Psoas muscle (tissue), 8 donors: ENCODE measurements around the gene MARCHF5. TPM values are rescaled to one million over a fixed set of nuclear protein-coding genes. Genes with fewer than 3 reads are reported as not detected.

ENCODE experiments used
- ATAC-seq, 4 donors: fragments of 200-7000 bp; cut with Tn5 transposase; one replicate each; pipeline ENCODE4 v1.9.1; 2020; ENCODE audit warnings: moderate library complexity in 3 of 4, mild to moderate bottlenecking in 2 of 4
- DNase-seq, 2 donors: peaks; one replicate each; pipeline ENCODE4 v3.0.0-alpha.2; 2020
- H3K27ac ChIP-seq: fragments of 200-600 bp; one replicate; pipeline ENCODE4 v1.8.0; 2022
- H3K27me3 ChIP-seq, 3 donors: fragments of 200-600 bp in 1 of 3; one replicate each; pipeline versions ENCODE4 v1.6.1 to v1.8.0; 2013 to 2022; ENCODE audit warnings: low read length in 2 of 3, mild to moderate bottlenecking in 2 of 3, moderate library complexity in 1 of 3; ENCODE audit not compliant: insufficient read depth in 3 of 3
- H3K36me3 ChIP-seq, 2 donors: fragments of 200-600 bp in 1 of 2; one replicate each; pipeline versions ENCODE4 v1.6.1 to v1.8.0; 2013 to 2022; ENCODE audit warnings: low read depth in 1 of 2, mild to moderate bottlenecking in 1 of 2, moderate library complexity in 1 of 2; ENCODE audit not compliant: insufficient read depth in 1 of 2
- H3K4me1 ChIP-seq: fragments of 200-600 bp; one replicate; pipeline ENCODE4 v1.8.0; 2022
- H3K4me3 ChIP-seq: fragments of 200-600 bp; one replicate; pipeline ENCODE4 v1.8.0; 2022; ENCODE audit warnings: mild to moderate bottlenecking
- H3K9me3 ChIP-seq: fragments of 200-600 bp; one replicate; pipeline ENCODE4 v1.8.0; 2022
- WGBS, 3 donors: extraction: QIAGEN DNeasy Blood & Tissue Kit; methylation state at CpG; one replicate each; pipeline versions ENCODE4 v1.1.6 to v1.1.7; 2013; 5-methylcytosine and 5-hydroxymethylcytosine counted together
- intact Hi-C, 2 donors: fragments of 100-400 bp; cut with DNase I; formaldehyde crosslinking; loops; one replicate each; pipeline versions ENCODE4 v1.11.0 to v1.14.2; 2022
- polyA plus RNA-seq, 3 donors: library from polyadenylated mRNA; stranded (reverse); fragments of 200-250 nt; gene quantifications; one replicate each; pipeline ENCODE4 v1.2.3, GENCODE V29; 2013
- total RNA-seq, 4 donors: library from RNA; stranded (reverse); fragmentation: NEBNext Ultra II Directional in 2 of 4; extraction: Animal tissue kit (Norgen Biotek cat#: 25700) in 2 of 4; gene quantifications; one replicate each; pipeline versions ENCODE4 v1.2.1 to v1.2.4, GENCODE V29; 2021 to 2023
- TF ChIP-seq, protein P1 (sequence below): fragments of 200-600 bp; IDR thresholded peaks from one replicate; pipeline ENCODE4 v1.8.0; 2022; ENCODE audit warnings: antibody characterized with exemption
- donor health status: healthy with polysubstance abuse.
- donor health status: DM: no; HTN: no; CAD: no; lungs with moderate emphysema.
- donor health status: Bipolar disorder and iron deficiency.
- donor health status: healthy.
- donor health status: DM: yes; HTN: yes; CAD: no.
- donor health status: DM: no; HTN: no; CAD: no.
- donor health status: DM: no; HTN: no; CAD: no.
- donor health status: DM: yes; HTN: yes; CAD: no.

The MARCHF5 gene
- total and polyA plus RNA-seq, 7 donors = 28.3 to 64.9 (median 31.7) TPM

DNA sequence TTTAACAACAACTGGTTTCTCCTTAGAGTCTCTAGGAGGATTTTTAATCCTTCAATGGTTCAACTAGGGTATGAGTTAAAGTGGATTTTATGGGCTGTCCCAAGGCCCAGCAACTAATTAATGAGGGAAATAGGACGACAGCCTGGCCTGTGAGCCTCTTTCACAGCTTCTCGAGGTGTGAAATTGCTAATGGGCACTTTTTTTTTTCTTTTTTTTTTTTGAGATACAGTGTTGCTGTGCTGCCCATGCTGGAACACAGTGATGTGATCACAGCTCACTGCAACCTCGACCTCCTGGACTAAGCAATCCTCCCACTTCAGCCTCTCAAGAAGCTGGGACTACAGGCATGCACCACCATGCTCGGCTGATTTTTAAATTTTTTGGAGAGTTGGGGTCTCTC, 87.0 kb downstream of the MARCHF5 start:
- 50 to 57% (median 55%) methylated on average over 4 of the region's 4 CpGs for WGBS, 3 donors
- intact Hi-C loops = no loop called here
- no peaks in the 10 kb centered on the region for H3K9me3 ChIP-seq
- H3K27ac ChIP-seq = no peak overlapping the region
- no peaks in the 10 kb centered on the region for H3K4me1 ChIP-seq
- H3K27me3 ChIP-seq = no peaks in the 10 kb centered on the region
- H3K36me3 ChIP-seq = no peaks in the 10 kb centered on the region
- TF ChIP-seq, protein P1, sequence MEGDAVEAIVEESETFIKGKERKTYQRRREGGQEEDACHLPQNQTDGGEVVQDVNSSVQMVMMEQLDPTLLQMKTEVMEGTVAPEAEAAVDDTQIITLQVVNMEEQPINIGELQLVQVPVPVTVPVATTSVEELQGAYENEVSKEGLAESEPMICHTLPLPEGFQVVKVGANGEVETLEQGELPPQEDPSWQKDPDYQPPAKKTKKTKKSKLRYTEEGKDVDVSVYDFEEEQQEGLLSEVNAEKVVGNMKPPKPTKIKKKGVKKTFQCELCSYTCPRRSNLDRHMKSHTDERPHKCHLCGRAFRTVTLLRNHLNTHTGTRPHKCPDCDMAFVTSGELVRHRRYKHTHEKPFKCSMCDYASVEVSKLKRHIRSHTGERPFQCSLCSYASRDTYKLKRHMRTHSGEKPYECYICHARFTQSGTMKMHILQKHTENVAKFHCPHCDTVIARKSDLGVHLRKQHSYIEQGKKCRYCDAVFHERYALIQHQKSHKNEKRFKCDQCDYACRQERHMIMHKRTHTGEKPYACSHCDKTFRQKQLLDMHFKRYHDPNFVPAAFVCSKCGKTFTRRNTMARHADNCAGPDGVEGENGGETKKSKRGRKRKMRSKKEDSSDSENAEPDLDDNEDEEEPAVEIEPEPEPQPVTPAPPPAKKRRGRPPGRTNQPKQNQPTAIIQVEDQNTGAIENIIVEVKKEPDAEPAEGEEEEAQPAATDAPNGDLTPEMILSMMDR = no peak
- ATAC-seq = no peak
- no peak for DNase-seq
- H3K4me3 ChIP-seq = no peak overlapping the region

DNA sequence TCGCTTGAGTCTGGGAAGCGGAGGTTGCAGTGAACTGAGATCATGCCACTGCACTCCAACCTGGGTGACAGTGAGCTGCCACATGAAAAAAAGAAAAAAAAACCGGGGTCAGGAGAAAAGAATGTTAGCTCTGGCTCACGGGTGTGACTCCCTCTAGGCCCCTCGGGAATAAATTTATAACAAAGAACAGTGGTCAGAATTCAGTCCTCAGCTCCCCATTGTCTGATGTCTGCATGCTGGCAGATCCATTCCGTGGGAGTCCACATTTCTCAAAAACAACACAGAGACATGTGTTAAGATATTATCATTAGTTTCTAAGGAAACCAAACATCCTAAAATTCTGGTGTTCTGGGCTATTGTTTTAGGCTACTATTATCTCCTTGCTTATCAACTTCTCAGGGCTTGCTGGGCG, 90.6 kb downstream of the MARCHF5 start:
- H3K36me3 ChIP-seq = no peaks in the 10 kb centered on the region
- H3K4me1 ChIP-seq = no peaks in the 10 kb centered on the region
- DNase-seq (no peak), ATAC-seq (no peak)
- WGBS, 3 donors = 53 to 57% (median 56%) methylated on average over 7 of the region's 7 CpGs
- no peaks in the 10 kb centered on the region for H3K27me3 ChIP-seq
- H3K27ac ChIP-seq = no peak overlapping the region
- intact Hi-C loops = no loop called here
- no peaks in the 10 kb centered on the region for H3K9me3 ChIP-seq
- TF ChIP-seq, protein P1 = no peak
- H3K4me3 ChIP-seq = no peak overlapping the region

DNA sequence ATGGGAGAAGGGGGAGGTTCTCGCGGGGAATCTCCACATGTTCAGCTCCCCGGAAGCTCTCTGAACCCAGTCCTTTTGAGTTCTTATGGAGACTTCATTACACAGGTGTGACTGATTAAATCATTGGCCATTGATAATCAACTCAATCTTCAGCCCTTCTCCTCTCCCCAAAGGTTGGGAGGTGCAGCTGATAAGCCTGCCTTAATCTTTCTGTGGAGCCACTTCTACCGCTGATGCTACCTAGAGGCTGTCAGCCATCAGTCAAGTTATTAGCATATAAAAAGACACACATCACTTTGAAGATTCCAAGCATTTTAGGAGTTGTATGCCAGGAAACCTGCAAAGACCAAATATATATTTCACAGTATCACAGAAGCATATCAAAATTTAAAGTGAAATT, 91.7 kb downstream of the MARCHF5 start:
- Histone ChIP-seq H3K4me1 (no peaks in the 10 kb centered on the region), H3K4me3 (no peak overlapping the region), H3K27me3 (no peaks in the 10 kb centered on the region), H3K9me3 (no peaks in the 10 kb centered on the region), H3K27ac (no peak overlapping the region), H3K36me3 (no peaks in the 10 kb centered on the region)
- TF ChIP-seq, protein P1 = no peak
- intact Hi-C loops = no loop called here
- 77 to 79% (median 77%) methylated on average over 4 of the region's 4 CpGs for WGBS, 3 donors
- ATAC-seq (no peak), DNase-seq (no peak)

DNA sequence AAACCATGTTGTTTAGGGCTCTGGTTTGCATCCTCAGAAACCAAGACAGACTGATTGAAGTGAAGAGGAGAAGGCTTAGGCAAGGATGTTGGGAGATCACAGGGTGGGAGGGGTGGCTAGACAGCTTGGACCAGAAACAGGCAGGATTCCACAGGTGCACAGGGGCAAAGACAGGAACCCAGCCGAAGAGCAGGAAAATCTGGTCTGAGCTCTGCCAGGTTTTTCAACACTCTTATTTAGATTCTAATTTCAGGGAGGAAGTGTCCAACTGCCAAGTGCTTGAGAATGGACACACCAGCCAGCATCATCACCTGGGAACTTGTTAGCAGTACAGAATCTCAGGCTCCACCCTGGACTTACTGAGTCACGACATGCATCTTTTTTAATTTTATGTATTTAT, 93.8 kb downstream of the MARCHF5 start:
- intact Hi-C loops = no loop called here
- Histone ChIP-seq H3K4me1 (no peaks in the 10 kb centered on the region), H3K36me3 (no peaks in the 10 kb centered on the region), H3K27ac (no peak overlapping the region), H3K4me3 (no peak overlapping the region), H3K9me3 (no peaks in the 10 kb centered on the region), H3K27me3 (no peaks in the 10 kb centered on the region)
- no peak for DNase-seq
- TF ChIP-seq, protein P1 = no peak
- WGBS, 3 donors = 64 to 70% (median 66%) methylated on average over 2 of the region's 2 CpGs
- no peak for ATAC-seq

DNA sequence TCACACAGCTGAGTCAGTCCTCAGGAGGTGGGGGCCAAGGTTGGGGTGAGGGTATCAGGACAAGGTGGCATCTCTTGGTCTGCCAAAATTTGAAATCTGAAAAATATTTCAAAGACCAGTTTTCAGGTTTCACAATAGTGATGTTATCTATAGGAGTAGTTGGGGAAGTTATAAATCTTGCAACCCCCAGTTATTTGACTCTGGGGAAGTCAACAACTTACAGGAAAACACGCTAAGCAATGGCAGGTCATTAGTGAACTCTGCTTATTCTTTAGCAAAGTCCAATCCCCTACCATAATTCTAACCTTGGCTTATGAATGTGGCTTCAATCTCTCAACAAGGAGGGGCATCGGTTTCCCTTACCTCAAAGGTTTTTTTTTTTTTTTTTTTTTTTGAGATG, 94.9 kb downstream of the MARCHF5 start:
- WGBS, 3 donors = 73 to 80% (median 78%) methylated on average over 2 of the region's 2 CpGs
- intact Hi-C loops = no loop called here
- no peak overlapping the region for H3K4me3 ChIP-seq
- TF ChIP-seq, protein P1 = no peak
- H3K27me3 ChIP-seq = no peaks in the 10 kb centered on the region
- H3K9me3 ChIP-seq = no peaks in the 10 kb centered on the region
- DNase-seq (no peak), ATAC-seq (no peak)
- H3K36me3 ChIP-seq = no peaks in the 10 kb centered on the region
- no peaks in the 10 kb centered on the region for H3K4me1 ChIP-seq
- no peak overlapping the region for H3K27ac ChIP-seq
